GM12878 (cell line): ENCODE measurements around the gene TMEM182. TPM values are rescaled to one million over a fixed set of nuclear protein-coding genes. Genes with fewer than 3 reads are reported as not detected.

ENCODE experiments used
- ATAC-seq: fragments of 200-7000 bp; cut with Tn5 transposase; 3 replicates; pipeline ENCODE4 v1.9.1; 2020; ENCODE audit warnings: mild to moderate bottlenecking, moderate library complexity
- BruUV-seq: library from RNA; stranded (reverse); fragments of 400-500 nt; replicated peaks from 2 replicates; lab custom pipeline; 2021; lab: Mats Ljungman, UMichigan
- CTCF ChIA-PET: fragments of 300-600 bp; sonication (Branson Sonifier 250); formaldehyde crosslinking; extraction: SDS; loops from one replicate; lab custom pipeline; 2021; ENCODE audit warnings: inconsistent platforms; lab: Yijun Ruan, JAX
- POLR2A ChIA-PET: fragments of 350-600 bp; formaldehyde crosslinking; extraction: SDS; loops from one replicate; lab custom pipeline; 2021; ENCODE audit warnings: inconsistent platforms; lab: Charles Lee
- RAD21 ChIA-PET: fragments of 300-600 bp; sonication (Branson Sonifier 250); formaldehyde crosslinking; loops from one replicate; lab custom pipeline; 2023; ENCODE audit warnings: antibody characterized with exemption; ENCODE audit not compliant: unreplicated experiment; lab: Charles Lee
- SMC1A ChIA-PET: fragments of 300-600 bp; sonication (Branson Sonifier 250); formaldehyde crosslinking; loops from one replicate; lab custom pipeline; 2023; ENCODE audit not compliant: unreplicated experiment, uncharacterized antibody; lab: Charles Lee
- DNase-seq: peaks from one replicate; pipeline ENCODE4 v3.0.0-alpha.2; 2011; ENCODE audit warnings: low read depth, low spot score
- FAIRE-seq: peaks from 3 replicates; lab custom pipeline; 2011; peaks lifted over from hg19 to GRCh38; lab: Jason Lieb, UNC
- H2AFZ ChIP-seq: 2 replicates; pipeline ENCODE4 v1.6.0; 2011; ENCODE audit warnings: low read depth, low read length, control low read depth; ENCODE audit not compliant: control insufficient read depth
- H3K27ac ChIP-seq: 2 replicates; pipeline ENCODE4 v1.5.1; 2011; ENCODE audit warnings: control low read depth; ENCODE audit not compliant: control insufficient read depth, insufficient read depth
- H3K27me3 ChIP-seq, 2 experiments: replicated peaks in 1 of 2; 2 replicates each; pipeline versions ENCODE4 v1.6.0 to v1.6.1; 2011; ENCODE audit warnings: low read length in 1 of 2; ENCODE audit not compliant: control insufficient read depth in 2 of 2, insufficient read depth in 2 of 2
- H3K36me3 ChIP-seq, 2 experiments: 2 replicates each; pipeline ENCODE4 v1.5.1; 2011; ENCODE audit warnings: low read length in 1 of 2; ENCODE audit not compliant: control insufficient read depth in 2 of 2, insufficient read depth in 2 of 2
- H3K4me1 ChIP-seq: 2 replicates; pipeline ENCODE4 v1.6.1; 2011; ENCODE audit warnings: mild to moderate bottlenecking, low read length, moderate library complexity, mixed read lengths; ENCODE audit not compliant: control insufficient read depth, insufficient read depth
- H3K4me2 ChIP-seq: 2 replicates; pipeline ENCODE4 v1.6.0; 2011; ENCODE audit warnings: control low read depth; ENCODE audit not compliant: control insufficient read depth, insufficient read depth
- H3K4me3 ChIP-seq: fragments of 200-600 bp; sonication (generic); 2 replicates; pipeline ENCODE4 v1.5.1; 2016
- H3K79me2 ChIP-seq: 2 replicates; pipeline ENCODE4 v1.6.0; 2011; ENCODE audit warnings: low read length; ENCODE audit not compliant: control insufficient read depth, insufficient read depth
- H3K9ac ChIP-seq: 2 replicates; pipeline ENCODE4 v1.8.0; 2011; ENCODE audit warnings: low read length, control low read depth, mixed read lengths; ENCODE audit not compliant: control insufficient read depth, insufficient read depth
- H3K9me3 ChIP-seq: replicated peaks from 3 replicates; pipeline ENCODE4 v1.5.1; 2011; ENCODE audit warnings: mild to moderate bottlenecking, low read length; ENCODE audit not compliant: control insufficient read depth, insufficient read depth
- H4K20me1 ChIP-seq: 2 replicates; pipeline ENCODE4 v1.6.0; 2011; ENCODE audit not compliant: control insufficient read depth, insufficient read depth
- CHD2 ChIP-seq: IDR thresholded peaks from 2 replicates; pipeline ENCODE4 v1.6.1; 2011; ENCODE audit warnings: low read depth, low read length, improper control_type of control experiment, borderline replicate concordance
- CTCF ChIP-seq, 3 experiments: IDR thresholded peaks in 2 of 3; conservative IDR thresholded peaks in 1 of 3; 2 replicates each; pipeline ENCODE4 v1.5.1; 2011; ENCODE audit warnings: low read depth in 3 of 3, low read length in 3 of 3, mild to moderate bottlenecking in 3 of 3, control low read depth in 2 of 3, moderate library complexity in 2 of 3, inconsistent platforms in 1 of 3, mixed read lengths in 1 of 3; ENCODE audit not compliant: control insufficient read depth in 2 of 3, insufficient read depth in 1 of 3; ENCODE audit errors: extremely low read depth in 1 of 3
- IRF3 ChIP-seq: fragments of 450-650 bp; IDR thresholded peaks from 2 replicates; pipeline ENCODE4 v1.6.1; 2014; ENCODE audit warnings: mild to moderate bottlenecking
- MEF2A ChIP-seq: IDR thresholded peaks from 2 replicates; pipeline ENCODE4 v1.6.1; 2011; ENCODE audit warnings: low read depth, mild to moderate bottlenecking, low read length, moderate library complexity; ENCODE audit not compliant: insufficient read depth
- POU2F2 ChIP-seq: IDR thresholded peaks from 3 replicates; pipeline ENCODE4 v1.6.1; 2011; ENCODE audit warnings: low read depth, mild to moderate bottlenecking, low read length, borderline replicate concordance
- RAD21 ChIP-seq: IDR thresholded peaks from 2 replicates; pipeline ENCODE4 v1.6.1; 2011; ENCODE audit warnings: mild to moderate bottlenecking, low read depth, low read length, moderate library complexity; ENCODE audit not compliant: insufficient read depth
- SMC3 ChIP-seq: IDR thresholded peaks from 2 replicates; pipeline ENCODE4 v1.6.1; 2011; ENCODE audit warnings: low read length, improper control_type of control experiment, borderline replicate concordance
- WGBS: methylation state at CpG from one replicate; pipeline ENCODE4 v1.1.6; 2016; ENCODE audit warnings: low lambda C conversion rate; ENCODE audit not compliant: insufficient replicate concordance, insufficient coverage; ENCODE audit errors: missing lambda C conversion rate; 5-methylcytosine and 5-hydroxymethylcytosine counted together
- in situ Hi-C: fragments of 300-500 bp; cut with MboI; formaldehyde crosslinking; loops from 9 replicates; pipeline ENCODE4 v1.14.3; 2018; ENCODE audit warnings: mixed read lengths
- intact Hi-C: fragments of 100-400 bp; cut with micrococcal nuclease; formaldehyde crosslinking; loops from one replicate; pipeline ENCODE4 v1.14.2; 2022; ENCODE audit not compliant: unreplicated experiment
- polyA plus RNA-seq, 11 experiments: library from polyadenylated mRNA; depleted of rRNA in 4 of 11; unstranded in 6 of 11; stranded (reverse) in 5 of 11; fragments of >200 nt; fragmentation: Nextera tagmentation in 4 of 11; fragmentation: Illumina TruSeq in 1 of 11; extraction: Ambion mirVana in 4 of 11; extraction: Trizol in 1 of 11; gene quantifications; 1 replicate in 1 of 11; 2 replicates in 10 of 11; pipeline versions ENCODE4 v1.2.1 to v1.2.3, GENCODE V29; 2011 to 2016; ENCODE audit warnings: inconsistent platforms in 2 of 11, missing spikeins in 2 of 11, low read depth in 1 of 11
- total RNA-seq, 4 experiments: library from RNA; depleted of rRNA in 3 of 4; stranded (reverse); fragments of >200 nt in 3 of 4; fragmentation: Illumina TruSeq in 1 of 4; extraction: Trizol in 1 of 4; gene quantifications; 2 replicates each; pipeline versions ENCODE4 v1.2.1 to v1.2.3, GENCODE V29; 2013 to 2021

The TMEM182 gene
- total and polyA plus RNA-seq, 10 of the 15 experiments (the other 5 are each of a cell fraction or from before 2014, with no cell fraction given): 1.8 to 5.4 (median 3.1) TPM

- Histone ChIP-seq H4K20me1 (no peaks in the 10 kb centered on the region), H3K4me3 (no peak overlapping the region), H3K36me3 (no peaks in the 10 kb centered on the region), H3K27ac (no peak overlapping the region), H3K9me3 (no peaks in the 10 kb centered on the region; the same call in 2 of the 3 replicates), H3K4me1 (peaks cover 6% of the 10 kb centered on the region), H2AFZ (no peak overlapping the region), H3K4me2 (no peak overlapping the region), H3K9ac (no peak overlapping the region), H3K79me2 (no peaks in the 10 kb centered on the region), H3K27me3 (no peaks in the 10 kb centered on the region)
- in situ Hi-C loops: no loop called here
- intact Hi-C loops: loop anchor here (1.0 kb wide), 1 partner anchor 53 kb away; no protein-coding TSS in a partner anchor
- 57% methylated on average over 7 of the region's 7 CpGs for WGBS
- DNase-seq: no peak
- peak; percentile 68 for ATAC-seq
- CTCF ChIA-PET: interaction anchor here (0.6 to 6.4 kb wide), 32 partner anchors 9 to 1841 kb away, joined by 3 to 130 read pairs (median 5); partner anchors contain the start of gene TMEM182
- SMC1A ChIA-PET: interaction anchor here (0.9 to 3.8 kb wide), 8 partner anchors 9 to 86 kb away, joined by 3 to 44 read pairs (median 5); partner anchors contain the start of gene TMEM182
- TF ChIP-seq POU2F2 (peak; percentile 84; the same call in 2 of the 3 replicates), RAD21 (peak; percentile 47), IRF3 (no peak), MEF2A (no peak), CTCF (IDR thresholded peaks at IDR 0.05 in 2 of 3, conservative IDR thresholded peaks at IDR 0.05 in 1 of 3; ENCODE audit: control insufficient read depth in 2 of 3, extremely low read depth in 1 of 3, insufficient read depth in 1 of 3, low read depth in 3 of 3, low read length in 3 of 3) (peak; percentile 56 to 72 (median 66)), SMC3 (peak; percentile 35; the same call in 1 of the 2 replicates), CHD2 (no peak)
- FAIRE-seq: peak; percentile 84
- no TSS peak for BruUV-seq
- POLR2A ChIA-PET: interaction anchor here (1.0 kb wide), 1 partner anchor 13 kb away, joined by 3 read pairs; no protein-coding TSS in a partner anchor
- RAD21 ChIA-PET: interaction anchor here (1.0 to 1.4 kb wide), 2 partner anchors 12 to 53 kb away, joined by 3 to 34 read pairs; no protein-coding TSS in a partner anchor
Measured at GRCh38 chr2:102753563-102754159, 8.2 kb upstream of the TMEM182 start.
